A549 (cell line): Measurements from ENCODE around the gene RBBP5.

ENCODE experiments used
- MAFK ChIP-seq: fragments of 450-650 bp; IDR thresholded peaks from 2 replicates; pipeline ENCODE4 v1.6.1; 2014; ENCODE audit not compliant: partially characterized antibody
- TF ChIP-seq, protein P1 (sequence below): fragments of 200-600 bp; sonication (generic); IDR thresholded peaks from 2 replicates; pipeline ENCODE4 v1.6.1; 2016; ENCODE audit warnings: antibody characterized with exemption, mild to moderate bottlenecking, moderate library complexity

DNA sequence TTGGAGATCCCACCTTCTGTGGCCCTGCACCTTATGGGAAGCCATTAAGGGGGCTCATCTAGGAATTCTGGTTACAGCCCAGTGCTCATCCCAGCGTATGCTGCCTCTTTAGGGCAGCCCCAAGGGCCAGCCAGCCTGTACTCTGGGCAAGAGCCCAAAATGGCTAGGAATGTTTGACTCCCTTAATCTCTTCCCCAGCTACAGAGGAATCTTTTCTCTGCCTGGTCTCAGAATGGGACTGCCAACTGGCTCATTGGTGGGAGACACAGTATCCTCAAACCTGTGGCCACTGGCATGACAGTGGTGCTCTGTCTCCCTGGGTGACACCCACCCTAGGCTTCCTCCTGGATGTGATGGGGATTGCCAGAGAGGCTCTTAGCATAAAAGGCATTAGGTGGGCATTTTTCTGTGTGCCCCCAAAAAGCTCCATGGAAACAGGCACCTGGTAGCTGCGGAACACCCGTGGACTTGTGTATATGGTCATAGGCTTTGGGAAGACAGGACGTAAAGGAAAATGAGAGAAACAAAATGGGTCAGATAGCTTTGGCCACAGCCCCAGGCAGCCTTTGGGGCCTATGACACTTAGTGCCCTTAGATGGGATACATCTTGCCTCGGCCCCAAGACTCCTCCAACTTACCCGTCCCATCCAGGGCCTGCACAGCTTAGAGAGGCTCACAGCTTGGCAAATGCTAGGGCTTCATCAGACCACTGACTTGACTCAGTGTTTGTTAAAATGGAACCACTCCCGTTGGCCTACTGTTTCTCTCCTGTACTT, 44.4 kb downstream of the RBBP5 start:
- no peak for TF ChIP-seq MAFK
- TF ChIP-seq, protein P1, sequence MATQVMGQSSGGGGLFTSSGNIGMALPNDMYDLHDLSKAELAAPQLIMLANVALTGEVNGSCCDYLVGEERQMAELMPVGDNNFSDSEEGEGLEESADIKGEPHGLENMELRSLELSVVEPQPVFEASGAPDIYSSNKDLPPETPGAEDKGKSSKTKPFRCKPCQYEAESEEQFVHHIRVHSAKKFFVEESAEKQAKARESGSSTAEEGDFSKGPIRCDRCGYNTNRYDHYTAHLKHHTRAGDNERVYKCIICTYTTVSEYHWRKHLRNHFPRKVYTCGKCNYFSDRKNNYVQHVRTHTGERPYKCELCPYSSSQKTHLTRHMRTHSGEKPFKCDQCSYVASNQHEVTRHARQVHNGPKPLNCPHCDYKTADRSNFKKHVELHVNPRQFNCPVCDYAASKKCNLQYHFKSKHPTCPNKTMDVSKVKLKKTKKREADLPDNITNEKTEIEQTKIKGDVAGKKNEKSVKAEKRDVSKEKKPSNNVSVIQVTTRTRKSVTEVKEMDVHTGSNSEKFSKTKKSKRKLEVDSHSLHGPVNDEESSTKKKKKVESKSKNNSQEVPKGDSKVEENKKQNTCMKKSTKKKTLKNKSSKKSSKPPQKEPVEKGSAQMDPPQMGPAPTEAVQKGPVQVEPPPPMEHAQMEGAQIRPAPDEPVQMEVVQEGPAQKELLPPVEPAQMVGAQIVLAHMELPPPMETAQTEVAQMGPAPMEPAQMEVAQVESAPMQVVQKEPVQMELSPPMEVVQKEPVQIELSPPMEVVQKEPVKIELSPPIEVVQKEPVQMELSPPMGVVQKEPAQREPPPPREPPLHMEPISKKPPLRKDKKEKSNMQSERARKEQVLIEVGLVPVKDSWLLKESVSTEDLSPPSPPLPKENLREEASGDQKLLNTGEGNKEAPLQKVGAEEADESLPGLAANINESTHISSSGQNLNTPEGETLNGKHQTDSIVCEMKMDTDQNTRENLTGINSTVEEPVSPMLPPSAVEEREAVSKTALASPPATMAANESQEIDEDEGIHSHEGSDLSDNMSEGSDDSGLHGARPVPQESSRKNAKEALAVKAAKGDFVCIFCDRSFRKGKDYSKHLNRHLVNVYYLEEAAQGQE: no peak
